ENCODE results near the gene TRIM77. TPM values are rescaled to one million over a fixed set of nuclear protein-coding genes. Genes with fewer than 3 reads are reported as not detected.
"Not testable (repeated sequence)": the region's sequence is repeated elsewhere in the genome, so short reads cannot be mapped to it uniquely, and the experiment has no call there.

TRIM77 gene, protein sequence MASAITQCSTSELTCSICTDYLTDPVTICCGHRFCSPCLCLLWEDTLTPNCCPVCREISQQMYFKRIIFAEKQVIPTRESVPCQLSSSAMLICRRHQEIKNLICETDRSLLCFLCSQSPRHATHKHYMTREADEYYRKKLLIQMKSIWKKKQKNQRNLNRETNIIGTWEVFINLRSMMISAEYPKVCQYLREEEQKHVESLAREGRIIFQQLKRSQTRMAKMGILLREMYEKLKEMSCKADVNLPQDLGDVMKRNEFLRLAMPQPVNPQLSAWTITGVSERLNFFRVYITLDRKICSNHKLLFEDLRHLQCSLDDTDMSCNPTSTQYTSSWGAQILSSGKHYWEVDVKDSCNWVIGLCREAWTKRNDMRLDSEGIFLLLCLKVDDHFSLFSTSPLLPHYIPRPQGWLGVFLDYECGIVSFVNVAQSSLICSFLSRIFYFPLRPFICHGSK
- polyA plus RNA-seq (2012; rRNA removed) = not detected in 2 replicates
- polyA plus RNA-seq (2012; cell fraction: cytosol; rRNA removed) = not detected in 2 replicates
- not detected in 2 replicates for polyA plus RNA-seq (2012; cell fraction: nucleus; rRNA removed)

- H3K79me2 ChIP-seq (ENCODE audit: insufficient read depth); H3K27ac ChIP-seq (ENCODE audit: low read depth in 2 of 2, low read length in 1 of 2); H3K9ac ChIP-seq; H3K36me3 ChIP-seq (replicated peaks in 1 of 2; ENCODE audit: control insufficient read depth in 1 of 2, insufficient read depth in 2 of 2, low read length in 1 of 2); H4K20me1 ChIP-seq (ENCODE audit: insufficient read depth); H3K4me1 ChIP-seq (ENCODE audit: control insufficient read depth in 1 of 2, insufficient read depth in 2 of 2, low read depth in 1 of 2, low read length in 1 of 2); H3F3A ChIP-seq (replicated peaks; ENCODE audit: insufficient read depth); H3K4me3 ChIP-seq (ENCODE audit: low read depth in 2 of 2, low read length in 1 of 2); DNase-seq; CTCF ChIA-PET; H3K9me3 ChIP-seq; POLR2A ChIA-PET; H3K9me2 ChIP-seq; H2AFZ ChIP-seq (ENCODE audit: low read depth); H3K4me2 ChIP-seq; H3K27me3 ChIP-seq (ENCODE audit: insufficient read depth): not testable (repeated sequence)
- 13% methylated on average over 2 of the region's 2 CpGs for WGBS (ENCODE audit: low lambda C conversion rate)
Measured at GRCh38 chr11:89709999-89710398, at the start of gene TRIM77. Gene TRIM77 (plus strand): TSS chr11:89710299. CDS start chr11:89710299, 0 bp downstream.

DNA sequence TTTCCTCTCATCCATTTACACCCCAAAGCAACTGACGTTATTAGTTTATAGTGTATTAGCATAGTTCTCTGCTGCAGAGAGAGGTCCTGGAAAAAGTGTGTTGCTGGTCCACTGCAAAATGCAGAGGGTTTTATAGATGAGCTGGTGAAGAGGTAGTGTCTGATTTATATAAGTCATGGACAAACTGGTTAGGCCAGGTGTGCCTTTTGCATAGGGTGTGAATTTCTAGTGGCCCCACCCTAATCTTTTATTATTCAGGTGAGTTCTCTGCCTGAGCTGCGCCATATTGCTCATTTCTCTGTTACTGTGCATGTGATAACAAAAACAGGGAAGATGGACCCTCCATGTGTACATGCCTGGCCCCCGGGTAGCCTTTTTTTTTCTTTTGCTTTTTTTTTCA, 43.1 kb upstream of the TRIM77 start:
- POLR2A ChIA-PET = no interaction called here
- no peak for DNase-seq
- no peak for TF ChIP-seq GABPA (IDR thresholded peaks at IDR 0.05; ENCODE audit: low read depth)
- no peak for TF ChIP-seq ELF1 (IDR thresholded peaks at IDR 0.05)
- no peak for TF ChIP-seq RCOR1 (IDR thresholded peaks at IDR 0.05; ENCODE audit: low read length)
- TF ChIP-seq REST (IDR thresholded peaks at IDR 0.05; ENCODE audit: low read depth, low read length) = no peak
- no peak for TF ChIP-seq NFIC (IDR thresholded peaks at IDR 0.05; ENCODE audit: borderline replicate concordance)
- no peak for TF ChIP-seq CHD2 (IDR thresholded peaks at IDR 0.05; ENCODE audit: low read length, partially characterized antibody)
- TF ChIP-seq MXI1 (IDR thresholded peaks at IDR 0.05; ENCODE audit: low read depth, low read length) = no peak
- TF ChIP-seq TEAD4 (IDR thresholded peaks at IDR 0.05; ENCODE audit: borderline replicate concordance, insufficient read depth) = no peak
- TF ChIP-seq, protein P1, sequence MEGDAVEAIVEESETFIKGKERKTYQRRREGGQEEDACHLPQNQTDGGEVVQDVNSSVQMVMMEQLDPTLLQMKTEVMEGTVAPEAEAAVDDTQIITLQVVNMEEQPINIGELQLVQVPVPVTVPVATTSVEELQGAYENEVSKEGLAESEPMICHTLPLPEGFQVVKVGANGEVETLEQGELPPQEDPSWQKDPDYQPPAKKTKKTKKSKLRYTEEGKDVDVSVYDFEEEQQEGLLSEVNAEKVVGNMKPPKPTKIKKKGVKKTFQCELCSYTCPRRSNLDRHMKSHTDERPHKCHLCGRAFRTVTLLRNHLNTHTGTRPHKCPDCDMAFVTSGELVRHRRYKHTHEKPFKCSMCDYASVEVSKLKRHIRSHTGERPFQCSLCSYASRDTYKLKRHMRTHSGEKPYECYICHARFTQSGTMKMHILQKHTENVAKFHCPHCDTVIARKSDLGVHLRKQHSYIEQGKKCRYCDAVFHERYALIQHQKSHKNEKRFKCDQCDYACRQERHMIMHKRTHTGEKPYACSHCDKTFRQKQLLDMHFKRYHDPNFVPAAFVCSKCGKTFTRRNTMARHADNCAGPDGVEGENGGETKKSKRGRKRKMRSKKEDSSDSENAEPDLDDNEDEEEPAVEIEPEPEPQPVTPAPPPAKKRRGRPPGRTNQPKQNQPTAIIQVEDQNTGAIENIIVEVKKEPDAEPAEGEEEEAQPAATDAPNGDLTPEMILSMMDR (IDR thresholded peaks at IDR 0.05) = no peak
- TF ChIP-seq EP300 (IDR thresholded peaks at IDR 0.05; ENCODE audit: borderline replicate concordance in 1 of 2, low read depth in 1 of 2, low read length in 1 of 2) = no peak
- no peak for TF ChIP-seq FOSL2 (IDR thresholded peaks at IDR 0.05; ENCODE audit: borderline replicate concordance, low read depth)
- no peak for TF ChIP-seq RXRA (IDR thresholded peaks at IDR 0.05; ENCODE audit: borderline replicate concordance, low read depth)
- TF ChIP-seq EZH2phosphoT487 (IDR thresholded peaks at IDR 0.05; ENCODE audit: borderline replicate concordance, low read depth) = no peak
- no peak for TF ChIP-seq IRF3 (IDR thresholded peaks at IDR 0.05; ENCODE audit: low read depth, low read length)
- TF ChIP-seq RAD21 (IDR thresholded peaks at IDR 0.05; ENCODE audit: low read length) = no peak
- no peak for TF ChIP-seq JUND (IDR thresholded peaks at IDR 0.05)
- TF ChIP-seq USF2 (IDR thresholded peaks at IDR 0.05; ENCODE audit: borderline replicate concordance, low read depth, low read length) = no peak

More for the DNA sequence above, 43.1 kb upstream of the TRIM77 start:
- Histone ChIP-seq H3K27me3 (ENCODE audit: insufficient read depth) (no peaks in the 10 kb centered on the region), H3K36me3 (replicated peaks in 1 of 2; ENCODE audit: control insufficient read depth in 1 of 2, insufficient read depth in 2 of 2, low read length in 1 of 2) (no peaks in the 10 kb centered on the region), H3K9me3 (no peaks in the 10 kb centered on the region), H3K9me2 (no peaks in the 10 kb centered on the region), H3K4me3 (ENCODE audit: low read depth in 2 of 2, low read length in 1 of 2) (no peak overlapping the region), H3K4me1 (ENCODE audit: control insufficient read depth in 1 of 2, insufficient read depth in 2 of 2, low read depth in 1 of 2, low read length in 1 of 2) (no peaks in the 10 kb centered on the region), H3F3A (replicated peaks; ENCODE audit: insufficient read depth) (no peaks in the 10 kb centered on the region), H3K4me2 (no peak overlapping the region), H3K79me2 (ENCODE audit: insufficient read depth) (no peaks in the 10 kb centered on the region), H3K27ac (ENCODE audit: low read depth in 2 of 2, low read length in 1 of 2) (no peak overlapping the region), H2AFZ (ENCODE audit: low read depth) (no peak overlapping the region), H3K9ac (no peak overlapping the region), H4K20me1 (ENCODE audit: insufficient read depth) (no peaks in the 10 kb centered on the region)
- CTCF ChIA-PET = no interaction called here
- WGBS (ENCODE audit: low lambda C conversion rate) = 22% methylated on average over 3 of the region's 3 CpGs

Data from SK-N-SH (cell line).